Testis (tissue), 3 donors: ENCODE data around the gene SLC37A2. TPM values are rescaled to one million over a fixed set of nuclear protein-coding genes. Genes with fewer than 3 reads are reported as not detected.

ENCODE experiments used
- DNase-seq: peaks from one replicate; pipeline ENCODE4 v3.0.0-alpha.2; 2019
- H3K27ac ChIP-seq, 2 donors: fragments of 200-600 bp; sonication (generic); one replicate each; pipeline ENCODE4 v1.5.1; 2019
- H3K27me3 ChIP-seq: fragments of 200-600 bp; sonication (generic); one replicate; pipeline ENCODE4 v1.5.1; 2019
- H3K36me3 ChIP-seq: fragments of 200-600 bp; sonication (generic); one replicate; pipeline ENCODE4 v1.5.1; 2017; ENCODE audit warnings: low read depth; ENCODE audit errors: missing control alignments
- H3K4me1 ChIP-seq: fragments of 200-600 bp; sonication (generic); one replicate; pipeline ENCODE4 v1.5.1; 2019
- H3K4me3 ChIP-seq, 2 donors: fragments of 200-600 bp; sonication (generic); one replicate each; pipeline ENCODE4 v1.5.1; 2017 to 2019
- H3K9me3 ChIP-seq: fragments of 200-600 bp; sonication (generic); one replicate; pipeline ENCODE4 v1.5.1; 2017
- POLR2A ChIP-seq: fragments of 450-650 bp; IDR thresholded peaks from one replicate; pipeline ENCODE4 v1.6.1; 2017; ENCODE audit warnings: antibody characterized with exemption, mild to moderate bottlenecking, moderate library complexity
- WGBS, 2 donors: methylation state at CpG; one replicate each; pipeline ENCODE4 v1.1.5; 2018; 5-methylcytosine and 5-hydroxymethylcytosine counted together
- intact Hi-C: fragments of 100-400 bp; cut with DNase I; formaldehyde crosslinking; loops from one replicate; pipeline ENCODE4 v1.15.1; 2023; ENCODE audit warnings: low total_unique reads
- polyA plus RNA-seq: library from polyadenylated mRNA; stranded (reverse); fragments of 350-450 nt; fragmentation: Illumina TruSeq; extraction: RNeasy Lipid Tissue Mini Kit (QIAGEN cat#74804); gene quantifications from one replicate; pipeline ENCODE4 v1.2.3, GENCODE V29; 2014; ENCODE audit warnings: low read depth, low replicate concordance; ENCODE audit not compliant: insufficient read depth
- total RNA-seq, 2 donors: library from RNA; depleted of rRNA; stranded (reverse); fragments of >200 nt; gene quantifications; one replicate each; pipeline ENCODE4 v1.2.3, GENCODE V29; 2016
- TF ChIP-seq, protein P1 (sequence below), 3 experiments: fragments of 450-650 bp in 2 of 3; fragments of 200-600 bp in 1 of 3; sonication (generic) in 1 of 3; IDR thresholded peaks; one replicate each; pipeline ENCODE4 v1.5.1; 2016 to 2019; ENCODE audit warnings: antibody characterized with exemption in 3 of 3, mild to moderate bottlenecking in 2 of 3, moderate library complexity in 1 of 3

The SLC37A2 gene
- total and polyA plus RNA-seq, 3 donors from 2014 or later: 3.0 to 7.6 (median 6.2) TPM

GRCh38 chr11:125063429-125064043, 431 bp downstream of the SLC37A2 start:
- H3K27me3 ChIP-seq: no peaks in the 10 kb centered on the region
- DNase-seq: no peak
- WGBS, 2 donors: 3 to 33% methylated on average over 3 to 37 of the region's 38 CpGs
- H3K4me1 ChIP-seq: peaks cover 4% of the 10 kb centered on the region
- intact Hi-C loops: no loop called here
- no peaks in the 10 kb centered on the region for H3K9me3 ChIP-seq
- peak overlapping the region; percentile 55 to 57 for H3K4me3 ChIP-seq
- peak overlapping the region; percentile 3 to 31 for H3K27ac ChIP-seq
- TF ChIP-seq, protein P1, sequence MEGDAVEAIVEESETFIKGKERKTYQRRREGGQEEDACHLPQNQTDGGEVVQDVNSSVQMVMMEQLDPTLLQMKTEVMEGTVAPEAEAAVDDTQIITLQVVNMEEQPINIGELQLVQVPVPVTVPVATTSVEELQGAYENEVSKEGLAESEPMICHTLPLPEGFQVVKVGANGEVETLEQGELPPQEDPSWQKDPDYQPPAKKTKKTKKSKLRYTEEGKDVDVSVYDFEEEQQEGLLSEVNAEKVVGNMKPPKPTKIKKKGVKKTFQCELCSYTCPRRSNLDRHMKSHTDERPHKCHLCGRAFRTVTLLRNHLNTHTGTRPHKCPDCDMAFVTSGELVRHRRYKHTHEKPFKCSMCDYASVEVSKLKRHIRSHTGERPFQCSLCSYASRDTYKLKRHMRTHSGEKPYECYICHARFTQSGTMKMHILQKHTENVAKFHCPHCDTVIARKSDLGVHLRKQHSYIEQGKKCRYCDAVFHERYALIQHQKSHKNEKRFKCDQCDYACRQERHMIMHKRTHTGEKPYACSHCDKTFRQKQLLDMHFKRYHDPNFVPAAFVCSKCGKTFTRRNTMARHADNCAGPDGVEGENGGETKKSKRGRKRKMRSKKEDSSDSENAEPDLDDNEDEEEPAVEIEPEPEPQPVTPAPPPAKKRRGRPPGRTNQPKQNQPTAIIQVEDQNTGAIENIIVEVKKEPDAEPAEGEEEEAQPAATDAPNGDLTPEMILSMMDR (IDR thresholded peaks at IDR 0.05): no peak
- TF ChIP-seq POLR2A: no peak
- no peaks in the 10 kb centered on the region for H3K36me3 ChIP-seq

DNA sequence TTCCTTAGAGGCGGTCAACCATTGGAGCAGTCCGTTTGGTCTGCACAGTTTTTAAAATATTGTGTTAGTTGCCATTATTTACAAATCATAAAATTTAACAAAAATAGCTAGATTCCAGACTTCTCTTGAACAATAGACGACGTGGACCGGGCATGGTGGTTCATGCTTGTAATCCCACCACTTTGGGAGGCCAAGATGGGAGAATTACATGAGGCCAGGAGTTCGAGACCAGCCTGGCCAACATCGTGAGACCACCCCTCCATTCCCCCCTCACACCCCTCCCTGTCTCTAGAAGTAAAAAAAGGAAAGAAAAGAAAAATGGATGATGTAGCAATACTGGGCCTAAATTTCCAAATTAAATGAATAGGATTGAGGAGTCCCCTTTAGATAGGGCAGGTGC, 965 bp downstream of the SLC37A2 start:
- Histone ChIP-seq H3K27ac (no peak overlapping the region), H3K9me3 (no peaks in the 10 kb centered on the region), H3K36me3 (no peaks in the 10 kb centered on the region), H3K4me3 (no peak overlapping the region), H3K4me1 (peaks cover 4% of the 10 kb centered on the region), H3K27me3 (no peaks in the 10 kb centered on the region)
- TF ChIP-seq, protein P1 (IDR thresholded peaks at IDR 0.05): no peak
- no peak for TF ChIP-seq POLR2A
- DNase-seq: no peak
- WGBS, 2 donors: 50 to 70% methylated on average over 7 of the region's 7 CpGs
- intact Hi-C loops: no loop called here

GRCh38 chr11:125068368-125068767, 5.3 kb downstream of the SLC37A2 start:
- Histone ChIP-seq H3K9me3 (no peaks in the 10 kb centered on the region), H3K27ac (no peak overlapping the region), H3K4me1 (peaks cover 4% of the 10 kb centered on the region), H3K36me3 (no peaks in the 10 kb centered on the region), H3K27me3 (no peaks in the 10 kb centered on the region), H3K4me3 (no peak overlapping the region)
- intact Hi-C loops: no loop called here
- WGBS, 2 donors: 91 to 94% methylated on average over 4 of the region's 4 CpGs
- no peak for TF ChIP-seq POLR2A
- TF ChIP-seq, protein P1 (IDR thresholded peaks at IDR 0.05): no peak
- DNase-seq: no peak

DNA sequence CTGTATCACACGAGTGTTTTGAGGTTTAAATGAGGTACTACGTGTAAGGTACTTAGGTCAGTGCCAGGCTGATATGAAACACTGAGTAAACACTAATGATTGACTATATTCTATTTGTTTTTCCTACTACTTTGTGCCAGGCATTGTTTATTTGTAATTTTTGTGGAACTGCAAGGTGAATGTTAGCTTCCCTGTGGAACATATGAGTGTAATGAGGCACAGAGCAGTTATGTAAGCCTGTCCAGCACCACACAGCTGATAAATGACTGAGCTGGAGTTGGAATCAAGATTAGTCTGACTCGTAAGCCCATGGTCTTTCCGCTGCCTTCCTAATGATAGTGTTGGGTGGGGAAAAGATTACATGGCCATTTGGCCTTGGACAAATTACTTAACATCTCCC, 5.9 kb downstream of the SLC37A2 start:
- intact Hi-C loops: no loop called here
- H3K27me3 ChIP-seq: no peaks in the 10 kb centered on the region
- TF ChIP-seq, protein P1 (IDR thresholded peaks at IDR 0.05): no peak
- TF ChIP-seq POLR2A: no peak
- H3K36me3 ChIP-seq: no peaks in the 10 kb centered on the region
- H3K4me1 ChIP-seq: no peaks in the 10 kb centered on the region
- no peak overlapping the region for H3K4me3 ChIP-seq
- DNase-seq: no peak
- no peaks in the 10 kb centered on the region for H3K9me3 ChIP-seq
- H3K27ac ChIP-seq: no peak overlapping the region
- WGBS, 2 donors: 82 to 87% methylated on average over 4 of the region's 4 CpGs

- TF ChIP-seq, protein P1 (IDR thresholded peaks at IDR 0.05): no peak
- no peak for TF ChIP-seq POLR2A
- Histone ChIP-seq H3K27me3 (no peaks in the 10 kb centered on the region), H3K4me3 (no peak overlapping the region), H3K9me3 (no peaks in the 10 kb centered on the region), H3K36me3 (no peaks in the 10 kb centered on the region), H3K27ac (no peak overlapping the region), H3K4me1 (no peaks in the 10 kb centered on the region)
- intact Hi-C loops: no loop called here
- WGBS, 2 donors: 73 to 84% methylated on average over 5 of the region's 5 CpGs
- no peak for DNase-seq
Observed at GRCh38 chr11:125069796-125070195, 6.7 kb downstream of the SLC37A2 start.
